Measurements from ENCODE around the gene CD74. TPM values are rescaled to one million over a fixed set of nuclear protein-coding genes. Genes with fewer than 3 reads are reported as not detected.
A peak's percentile ranks its signal among the peaks of the same experiment; 100 is the strongest.

The CD74 gene
- total and polyA plus RNA-seq, 2 of the 13 experiments (the other 11 are each of a cell fraction or from before 2014, with no cell fraction given): 34.1 to 84.4 TPM

- Histone ChIP-seq H3K27ac (ENCODE audit: extremely low read length, insufficient read depth, low read length) (no peak overlapping the region), H3K4me2 (ENCODE audit: low read depth, low read length) (no peak overlapping the region), H3K36me3 (replicated peaks in 1 of 2; ENCODE audit: control insufficient read depth in 1 of 2, insufficient read depth in 2 of 2, low read length in 2 of 2) (peaks cover 49 to 92% of the 10 kb centered on the region in 2 experiments), H3K9ac (ENCODE audit: insufficient read depth, low read depth, low read length) (no peak overlapping the region), H3K79me2 (ENCODE audit: insufficient read depth, low read length) (no peaks in the 10 kb centered on the region), H3K4me3 (replicated peaks in 1 of 3; ENCODE audit: insufficient read depth in 1 of 3, low read depth in 2 of 3, low read length in 3 of 3) (no peak overlapping the region), H3K4me1 (ENCODE audit: insufficient read depth, low read length) (no peaks in the 10 kb centered on the region), H3K27me3 (ENCODE audit: control insufficient read depth in 1 of 2, insufficient read depth in 2 of 2, low read length in 2 of 2) (no peaks in the 10 kb centered on the region), H4K20me1 (ENCODE audit: insufficient read depth, low read length) (no peaks in the 10 kb centered on the region), H3K9me3 (ENCODE audit: low read length) (no peaks in the 10 kb centered on the region), H2AFZ (ENCODE audit: low read length) (no peak overlapping the region)
- no peak for TF ChIP-seq ZNF138 (CRISPR knock-in tag; IDR thresholded peaks at IDR 0.05; ENCODE audit: low read depth)
- no peak for TF ChIP-seq HES4 (CRISPR knock-in tag; IDR thresholded peaks at IDR 0.05; ENCODE audit: borderline replicate concordance)
- TF ChIP-seq AGO2 (optimal IDR thresholded peaks at IDR 0.05; ENCODE audit: low read depth, low read length): peak; percentile 31
- TF ChIP-seq GATAD2A (CRISPR knock-in tag; IDR thresholded peaks at IDR 0.05): no peak
- ATAC-seq (peak; percentile 44), FAIRE-seq (no peak), DNase-seq (ENCODE audit: low spot score) (no peak)
- in situ Hi-C loops (cut with HindIII; ENCODE audit: extremely low pct_ligation_motif_present, low pct_unique_long_range_greater_than_20kb): no loop called here
- intact Hi-C loops (cut with micrococcal nuclease; ENCODE audit: unreplicated experiment): no loop called here
- CTCF ChIA-PET (ENCODE audit: low intra/inter-chr PET ratio, low total read pairs): no interaction called here
- POLR2A ChIA-PET: no interaction called here
- BruUV-seq (replicated peaks): no TSS peak
- WGBS (ENCODE audit: low lambda C conversion rate): 89% methylated on average over 5 of the region's 13 CpGs
Measured at GRCh38 chr5:150389531-150390266, 23.0 kb downstream of the CD74 start.

GRCh38 chr5:150386024-150386855, 26.5 kb downstream of the CD74 start:
- no peak overlapping the region for H3K9ac ChIP-seq (ENCODE audit: insufficient read depth, low read depth, low read length)
- no peak for DNase-seq (ENCODE audit: low spot score)
- no peaks in the 10 kb centered on the region for H3K4me1 ChIP-seq (ENCODE audit: insufficient read depth, low read length)
- H3K36me3 ChIP-seq (replicated peaks in 1 of 2; ENCODE audit: control insufficient read depth in 1 of 2, insufficient read depth in 2 of 2, low read length in 2 of 2): peaks cover 50 to 95% of the 10 kb centered on the region in 2 experiments
- no peak overlapping the region for H3K4me2 ChIP-seq (ENCODE audit: low read depth, low read length)
- intact Hi-C loops (cut with micrococcal nuclease; ENCODE audit: unreplicated experiment) (no loop called here), in situ Hi-C loops (cut with HindIII; ENCODE audit: extremely low pct_ligation_motif_present, low pct_unique_long_range_greater_than_20kb) (no loop called here)
- H4K20me1 ChIP-seq (ENCODE audit: insufficient read depth, low read length): no peaks in the 10 kb centered on the region
- H3K27me3 ChIP-seq (ENCODE audit: control insufficient read depth in 1 of 2, insufficient read depth in 2 of 2, low read length in 2 of 2): no peaks in the 10 kb centered on the region
- H3K27ac ChIP-seq (ENCODE audit: extremely low read length, insufficient read depth, low read length): no peak overlapping the region
- no peaks in the 10 kb centered on the region for H3K9me3 ChIP-seq (ENCODE audit: low read length)
- ATAC-seq: no peak
- no peak overlapping the region for H3K4me3 ChIP-seq (replicated peaks in 1 of 3; ENCODE audit: insufficient read depth in 1 of 3, low read depth in 2 of 3, low read length in 3 of 3)
- no peak for FAIRE-seq
- TF ChIP-seq STAG1 (CRISPR knock-in tag; IDR thresholded peaks at IDR 0.05): no peak
- TF ChIP-seq YY1 (IDR thresholded peaks at IDR 0.05; ENCODE audit: insufficient read depth, insufficient replicate concordance, low read depth, low read length): no peak
- no peak for TF ChIP-seq ZMAT3 (CRISPR knock-in tag; conservative IDR thresholded peaks at IDR 0.05)
- no peak for TF ChIP-seq FOXM1 (CRISPR knock-in tag; IDR thresholded peaks at IDR 0.05)
- TF ChIP-seq ZNF749 (CRISPR knock-in tag; IDR thresholded peaks at IDR 0.05; ENCODE audit: borderline replicate concordance): no peak
- TF ChIP-seq EZH2 (conservative IDR thresholded peaks at IDR 0.05; ENCODE audit: low read depth, low read length): no peak
- TF ChIP-seq ZNF670 (CRISPR knock-in tag; IDR thresholded peaks at IDR 0.05; ENCODE audit: borderline replicate concordance): no peak
- no peak for TF ChIP-seq ZXDC (CRISPR knock-in tag; IDR thresholded peaks at IDR 0.05)
- no peak for TF ChIP-seq ZNF773 (CRISPR knock-in tag; IDR thresholded peaks at IDR 0.05; ENCODE audit: borderline replicate concordance)
- no peak for TF ChIP-seq ZFP82 (CRISPR knock-in tag; IDR thresholded peaks at IDR 0.05; ENCODE audit: borderline replicate concordance)
- H3K79me2 ChIP-seq (ENCODE audit: insufficient read depth, low read length): no peaks in the 10 kb centered on the region
- H2AFZ ChIP-seq (ENCODE audit: low read length): no peak overlapping the region
- POLR2A ChIA-PET: no interaction called here
- CTCF ChIA-PET (ENCODE audit: low intra/inter-chr PET ratio, low total read pairs): no interaction called here
- 88% methylated on average over 15 of the region's 15 CpGs for WGBS (ENCODE audit: low lambda C conversion rate)
- no TSS peak for BruUV-seq (replicated peaks)

Measured in HepG2 (cell line).